HG02973 (cell line): ENCODE data around the gene TMEM81.

ENCODE experiments used
- ATAC-seq: cut with Tn5 transposase; IDR thresholded peaks from one replicate; pipeline ENCODE4 v1.9.1; 2021; ENCODE audit warnings: moderate library complexity; ENCODE audit not compliant: unreplicated experiment

Gene TMEM81

GRCh38 chr1:205084360-205084759 lies at the start of gene TMEM81:
TMEM81 (minus strand) TSS chr1:205084460; CDS start chr1:205084320, 140 bp downstream.
- no peak for ATAC-seq

GRCh38 chr1:205133287-205133686 lies 49.0 kb upstream of the TMEM81 start:
- ATAC-seq: no peak

- ATAC-seq: no peak
These were observed 45.3 kb upstream of the TMEM81 start for GRCh38 chr1:205129447-205130029.

- ATAC-seq: no peak
These were observed 43.8 kb upstream of the TMEM81 start for GRCh38 chr1:205128050-205128449.

GRCh38 chr1:205127646-205128045 lies 43.4 kb upstream of the TMEM81 start:
- ATAC-seq: no peak

GRCh38 chr1:205124726-205125125 lies 40.5 kb upstream of the TMEM81 start:
- ATAC-seq: no peak

- ATAC-seq: no peak
These were observed 38.2 kb upstream of the TMEM81 start for GRCh38 chr1:205122489-205122882.

GRCh38 chr1:205121660-205122488 lies 37.6 kb upstream of the TMEM81 start, which contains the start of gene RBBP5:
RBBP5 (minus strand) TSS chr1:205121978; CDS start chr1:205121873, 105 bp downstream.
- peak; percentile 91 for ATAC-seq

- ATAC-seq: no peak
These were observed 34.5 kb upstream of the TMEM81 start for GRCh38 chr1:205118752-205119151.

GRCh38 chr1:205111354-205111753 lies 27.1 kb upstream of the TMEM81 start:
- ATAC-seq: no peak

- no peak for ATAC-seq
These were observed 25.5 kb upstream of the TMEM81 start for GRCh38 chr1:205109711-205110110.

- no peak for ATAC-seq
These were observed 25.0 kb upstream of the TMEM81 start for GRCh38 chr1:205109269-205109668.

GRCh38 chr1:205108464-205108863 lies 24.2 kb upstream of the TMEM81 start:
- no peak for ATAC-seq

- no peak for ATAC-seq
These were observed 23.1 kb upstream of the TMEM81 start for GRCh38 chr1:205107327-205107726.

- no peak for ATAC-seq
These were observed 18.1 kb upstream of the TMEM81 start for GRCh38 chr1:205102404-205102803.

GRCh38 chr1:205098242-205098641 lies 14.0 kb upstream of the TMEM81 start:
- no peak for ATAC-seq

GRCh38 chr1:205095422-205095821 lies 11.2 kb upstream of the TMEM81 start:
- ATAC-seq: no peak

GRCh38 chr1:205091043-205091740 lies 6.9 kb upstream of the TMEM81 start:
- ATAC-seq: no peak

- no peak for ATAC-seq
These were observed 4.1 kb upstream of the TMEM81 start for GRCh38 chr1:205088341-205088740.

GRCh38 chr1:205082431-205082830 lies 1.8 kb downstream of the TMEM81 start:
- ATAC-seq: no peak

GRCh38 chr1:205077934-205078311 lies 6.3 kb downstream of the TMEM81 start:
- ATAC-seq: no peak
